Testis (tissue), 2 donors: Measurements from ENCODE around the gene ST7.

Source experiments
- POLR2A ChIP-seq: fragments of 450-650 bp; IDR thresholded peaks from one replicate; pipeline ENCODE4 v1.6.1; 2017; ENCODE audit warnings: antibody characterized with exemption, mild to moderate bottlenecking, moderate library complexity
- TF ChIP-seq, protein P1 (sequence below), 3 experiments: fragments of 450-650 bp in 2 of 3; fragments of 200-600 bp in 1 of 3; sonication (generic) in 1 of 3; IDR thresholded peaks; one replicate each; pipeline ENCODE4 v1.5.1; 2016 to 2019; ENCODE audit warnings: antibody characterized with exemption in 3 of 3, mild to moderate bottlenecking in 2 of 3, moderate library complexity in 1 of 3

DNA sequence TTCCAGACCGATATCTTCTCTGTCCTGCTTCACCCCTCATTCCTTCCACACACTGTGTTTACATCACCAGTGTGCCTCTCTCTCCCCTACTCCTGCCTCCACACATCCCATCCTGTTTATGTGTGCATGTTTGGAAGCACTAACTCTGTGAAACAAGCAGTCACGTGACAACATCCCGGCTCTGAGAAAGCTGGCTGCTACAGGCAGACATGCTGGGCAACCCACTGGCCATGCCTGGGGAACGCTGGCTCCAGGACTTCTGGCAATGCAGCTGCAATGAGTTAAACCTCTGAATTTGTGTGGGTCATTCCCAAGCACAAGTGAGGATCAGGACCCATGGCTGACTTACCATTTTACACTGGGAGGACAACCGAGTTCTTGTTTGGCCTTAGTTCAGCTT, 295.5 kb downstream of the ST7 start:
- TF ChIP-seq, protein P1, sequence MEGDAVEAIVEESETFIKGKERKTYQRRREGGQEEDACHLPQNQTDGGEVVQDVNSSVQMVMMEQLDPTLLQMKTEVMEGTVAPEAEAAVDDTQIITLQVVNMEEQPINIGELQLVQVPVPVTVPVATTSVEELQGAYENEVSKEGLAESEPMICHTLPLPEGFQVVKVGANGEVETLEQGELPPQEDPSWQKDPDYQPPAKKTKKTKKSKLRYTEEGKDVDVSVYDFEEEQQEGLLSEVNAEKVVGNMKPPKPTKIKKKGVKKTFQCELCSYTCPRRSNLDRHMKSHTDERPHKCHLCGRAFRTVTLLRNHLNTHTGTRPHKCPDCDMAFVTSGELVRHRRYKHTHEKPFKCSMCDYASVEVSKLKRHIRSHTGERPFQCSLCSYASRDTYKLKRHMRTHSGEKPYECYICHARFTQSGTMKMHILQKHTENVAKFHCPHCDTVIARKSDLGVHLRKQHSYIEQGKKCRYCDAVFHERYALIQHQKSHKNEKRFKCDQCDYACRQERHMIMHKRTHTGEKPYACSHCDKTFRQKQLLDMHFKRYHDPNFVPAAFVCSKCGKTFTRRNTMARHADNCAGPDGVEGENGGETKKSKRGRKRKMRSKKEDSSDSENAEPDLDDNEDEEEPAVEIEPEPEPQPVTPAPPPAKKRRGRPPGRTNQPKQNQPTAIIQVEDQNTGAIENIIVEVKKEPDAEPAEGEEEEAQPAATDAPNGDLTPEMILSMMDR (IDR thresholded peaks at IDR 0.05), result no peak
- no peak for TF ChIP-seq POLR2A
